CD14-positive monocyte (primary cell): ENCODE measurements around the gene CSH1. TPM values are rescaled to one million over a fixed set of nuclear protein-coding genes. Genes with fewer than 3 reads are reported as not detected.
"Not testable (repeated sequence)": the region's sequence is repeated elsewhere in the genome, so short reads cannot be mapped to it uniquely, and the experiment has no call there.

Experiments
- DNase-seq, 3 donors: peaks; one replicate each; pipeline ENCODE4 v3.0.0-alpha.2; 2011 to 2022
- H2AFZ ChIP-seq: 2 replicates; pipeline ENCODE4 v1.6.0; 2012; ENCODE audit warnings: mild to moderate bottlenecking, low read depth, low read length, inconsistent platforms; ENCODE audit not compliant: insufficient read depth, poor library complexity, severe bottlenecking
- H3K27ac ChIP-seq, 2 donors: 1 replicate in 1 of 2; 2 replicates in 1 of 2; pipeline ENCODE4 v1.5.1; 2012 to 2013; ENCODE audit warnings: low read length in 2 of 2, control low read depth in 1 of 2, inconsistent platforms in 1 of 2, low read depth in 1 of 2, mild to moderate bottlenecking in 1 of 2
- H3K27me3 ChIP-seq, 2 donors: one replicate each; pipeline versions ENCODE4 v1.6.0 to v1.6.1; 2011 to 2013; ENCODE audit warnings: low read length in 2 of 2; ENCODE audit not compliant: control insufficient read depth in 2 of 2, insufficient read depth in 2 of 2
- H3K36me3 ChIP-seq, 2 donors: replicated peaks in 1 of 2; 1 replicate in 1 of 2; 2 replicates in 1 of 2; pipeline versions ENCODE4 v1.5.1 to v1.6.1; 2012 to 2013; ENCODE audit warnings: low read length in 2 of 2, control low read depth in 1 of 2, inconsistent platforms in 1 of 2, mild to moderate bottlenecking in 1 of 2; ENCODE audit not compliant: insufficient read depth in 2 of 2, control insufficient read depth in 1 of 2
- H3K4me1 ChIP-seq, 2 donors: 1 replicate in 1 of 2; 2 replicates in 1 of 2; pipeline versions ENCODE4 v1.5.1 to v1.6.1; 2012 to 2013; ENCODE audit warnings: low read length in 2 of 2, control low read depth in 1 of 2, inconsistent platforms in 1 of 2, mild to moderate bottlenecking in 1 of 2, moderate library complexity in 1 of 2; ENCODE audit not compliant: insufficient read depth in 2 of 2, control insufficient read depth in 1 of 2
- H3K4me2 ChIP-seq: replicated peaks from 2 replicates; pipeline ENCODE3; 2012; ENCODE audit warnings: low read length, moderate library complexity, mild to moderate bottlenecking; ENCODE audit not compliant: poor library complexity, severe bottlenecking; ENCODE audit errors: extremely low read depth
- H3K4me3 ChIP-seq, 3 experiments: fragments of 200-600 bp in 1 of 3; sonication (generic) in 1 of 3; replicated peaks in 1 of 3; 1 replicate in 2 of 3; 2 replicates in 1 of 3; pipeline ENCODE4 v1.5.1; 2011 to 2013; ENCODE audit warnings: low read length in 3 of 3, mild to moderate bottlenecking in 3 of 3, control low read depth in 2 of 3, low read depth in 2 of 3, inconsistent platforms in 1 of 3, moderate library complexity in 1 of 3
- H3K79me2 ChIP-seq: 2 replicates; pipeline ENCODE4 v1.6.0; 2012; ENCODE audit warnings: mild to moderate bottlenecking, control low read depth, inconsistent platforms, low read length, moderate library complexity; ENCODE audit not compliant: insufficient read depth
- H3K9ac ChIP-seq: 2 replicates; pipeline ENCODE4 v1.6.0; 2017; ENCODE audit warnings: low read length, mild to moderate bottlenecking; ENCODE audit not compliant: insufficient read depth, poor library complexity, severe bottlenecking
- H3K9me3 ChIP-seq, 2 donors: replicated peaks in 1 of 2; 1 replicate in 1 of 2; 2 replicates in 1 of 2; pipeline versions ENCODE4 v1.5.1 to v1.6.1; 2012 to 2013; ENCODE audit warnings: low read length in 2 of 2, control low read depth in 1 of 2; ENCODE audit not compliant: control insufficient read depth in 1 of 2, insufficient read depth in 1 of 2
- H4K20me1 ChIP-seq: 2 replicates; pipeline ENCODE4 v1.6.0; 2012; ENCODE audit warnings: mild to moderate bottlenecking, low read length, control low read depth, moderate library complexity; ENCODE audit not compliant: insufficient read depth
- H3K27ac Mint-ChIP-seq, 7 donors: one replicate each; pipeline ENCODE4 v1.8.0; 2020; ENCODE audit warnings: mild to moderate bottlenecking in 7 of 7, mixed read lengths in 7 of 7, moderate library complexity in 6 of 7, inconsistent platforms in 2 of 7
- H3K27me3 Mint-ChIP-seq, 3 donors: one replicate each; pipeline ENCODE4 v1.8.0; 2021 to 2022; ENCODE audit warnings: low read depth in 3 of 3, mild to moderate bottlenecking in 3 of 3, mixed read lengths in 3 of 3, moderate library complexity in 3 of 3, inconsistent platforms in 1 of 3
- H3K36me3 Mint-ChIP-seq, 2 donors: one replicate each; pipeline ENCODE4 v1.8.0; 2020; ENCODE audit warnings: mixed read lengths in 2 of 2, inconsistent platforms in 1 of 2, mild to moderate bottlenecking in 1 of 2
- H3K4me1 Mint-ChIP-seq: one replicate; pipeline ENCODE4 v1.8.0; 2020; ENCODE audit warnings: mild to moderate bottlenecking, mixed read lengths
- H3K4me3 Mint-ChIP-seq, 2 donors: one replicate each; pipeline ENCODE4 v1.8.0; 2020; ENCODE audit warnings: mild to moderate bottlenecking in 2 of 2, mixed read lengths in 2 of 2, moderate library complexity in 1 of 2
- H3K9me3 Mint-ChIP-seq, 7 donors: one replicate each; pipeline ENCODE4 v1.8.0; 2020 to 2022; ENCODE audit warnings: mixed read lengths in 7 of 7, mild to moderate bottlenecking in 6 of 7, moderate library complexity in 6 of 7, inconsistent platforms in 2 of 7
- CTCF ChIP-seq: fragments of 200-600 bp; IDR thresholded peaks from one replicate; pipeline ENCODE4 v1.8.0; 2022; ENCODE audit warnings: antibody characterized with exemption, mild to moderate bottlenecking
- WGBS: methylation state at CpG from one replicate; pipeline ENCODE4 v1.1.5; 2013; ENCODE audit warnings: missing lambda C conversion rate; ENCODE audit not compliant: insufficient coverage; 5-methylcytosine and 5-hydroxymethylcytosine counted together
- intact Hi-C, 2 donors: fragments of 100-400 bp; cut with micrococcal nuclease; formaldehyde crosslinking; loops; one replicate each; pipeline versions ENCODE4 v1.15.0 to v1.15.1; 2023
- polyA minus RNA-seq: library from RNA; depleted of rRNA, polyadenylated mRNA; stranded (reverse); fragments of >200 nt; gene quantifications from 2 replicates; pipeline ENCODE4 v1.2.3, GENCODE V29; 2012
- polyA plus RNA-seq, 3 donors: library from polyadenylated mRNA; depleted of rRNA in 1 of 3; unstranded in 2 of 3; stranded (reverse) in 1 of 3; fragments of 300-500 nt in 2 of 3; fragments of >200 nt in 1 of 3; fragmentation: Illumina TruSeq in 2 of 3; gene quantifications; 1 replicate in 2 of 3; 2 replicates in 1 of 3; pipeline ENCODE4 v1.2.3, GENCODE V29; 2012 to 2021
- total RNA-seq, 12 experiments: library from RNA in 1 of 12; stranded (reverse) in 1 of 12; fragments of 120-200 nt in 1 of 12; gene quantifications; one replicate each; pipeline ENCODE4 v1.2.4 and lab custom pipeline; 2013 to 2026; ENCODE audit warnings: mixed read lengths in 6 of 12, inconsistent platforms in 1 of 12

The CSH1 gene
- total RNA-seq (2013), result not detected
- polyA plus RNA-seq (not detected), polyA minus RNA-seq (0.14 TPM in 1 of 2 replicates, not detected in the other), total RNA-seq (lab: John Stamatoyannopoulos, UW) (0 reads per million in 11 experiments)

DNA sequence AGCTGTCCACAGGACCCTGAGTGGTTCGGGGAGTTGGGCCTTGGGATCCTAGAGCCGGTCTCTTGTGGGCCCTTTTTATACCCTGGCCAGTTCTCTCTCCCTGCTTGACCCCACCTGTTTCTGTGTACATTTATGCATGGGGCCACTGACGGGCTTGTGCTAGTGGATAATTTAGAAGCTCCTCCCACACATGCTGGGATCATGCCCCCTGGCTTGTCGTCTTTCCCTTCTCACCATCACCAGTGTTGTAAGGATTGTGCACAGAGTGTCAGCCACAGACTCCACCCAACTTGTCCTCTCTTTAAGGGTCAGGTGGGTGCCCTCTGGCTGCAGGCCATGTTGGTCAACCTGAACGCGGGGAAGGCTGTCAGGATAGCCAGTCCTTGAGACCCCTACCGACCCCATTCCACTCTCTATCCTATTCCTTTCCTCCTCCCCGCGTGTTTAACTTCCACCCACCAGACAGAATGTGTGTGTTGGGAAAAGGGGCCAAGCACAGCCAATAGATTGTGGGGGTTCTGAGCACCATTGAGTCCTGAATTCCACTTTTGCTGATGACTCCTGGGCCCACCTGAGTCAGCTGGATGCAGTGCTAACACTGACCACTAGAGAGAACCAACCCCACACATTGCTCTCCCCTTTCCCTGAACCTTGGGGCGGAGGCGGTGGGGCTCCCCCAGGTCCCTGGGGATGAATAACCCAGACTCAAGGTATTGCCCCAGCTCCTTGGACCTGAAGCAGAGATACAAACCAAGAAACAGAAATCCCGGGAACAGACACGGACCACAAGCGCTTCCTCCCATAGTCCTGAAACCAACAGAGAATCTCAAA is at the start of gene CSH1:
CSH1 (minus strand) TSS at position 51 of the 831 bp plus-strand sequence. CDS start 63 bp downstream, outside the sequence.
- H4K20me1 ChIP-seq, result not testable (repeated sequence)

GRCh38 chr17:63945784-63946439 is 49.5 kb upstream of the CSH1 start:
- Histone ChIP-seq H3K4me1 (peaks cover 9 to 10% of the 10 kb centered on the region in 2 donors), H3K27ac (no peak overlapping the region), H3K9ac (peak overlapping the region; percentile 38), H3K4me3 (peak overlapping the region in 1 of 3 experiments; percentile 72), H3K4me2 (peak overlapping the region; percentile 78), H4K20me1 (no peaks in the 10 kb centered on the region), H3K79me2 (no peaks in the 10 kb centered on the region), H3K36me3 (no peaks in the 10 kb centered on the region), H2AFZ (peak overlapping the region; percentile 80), H3K9me3 (no peaks in the 10 kb centered on the region), H3K27me3 (no peaks in the 10 kb centered on the region)
- intact Hi-C loops, result loop anchor here in 1 of 2 donors (2.0 to 5.0 kb wide), 2 partner anchors 27 to 44 kb away; partner anchors contain the start of gene GH1
- H3K9me3 Mint-ChIP-seq, result peaks cover 0 to 1% (median 0%) of the 10 kb centered on the region in 7 donors
- WGBS, result 31% methylated on average over 6 of the region's 6 CpGs
- no peak for DNase-seq
- H3K4me3 Mint-ChIP-seq, result no peak overlapping the region
- H3K36me3 Mint-ChIP-seq, result no peaks in the 10 kb centered on the region
- H3K27ac Mint-ChIP-seq, result no peak overlapping the region
- H3K4me1 Mint-ChIP-seq, result peaks cover 6% of the 10 kb centered on the region
- no peak for TF ChIP-seq CTCF
- H3K27me3 Mint-ChIP-seq, result peaks cover 0 to 4% (median 3%) of the 10 kb centered on the region in 3 donors

More for the DNA sequence above, at the start of gene CSH1:
- DNase-seq, H3K9me3 ChIP-seq, H3K4me1 ChIP-seq, H3K4me3 ChIP-seq, H3K27ac Mint-ChIP-seq, H3K27ac ChIP-seq, H3K4me2 ChIP-seq, H3K79me2 ChIP-seq, H3K9ac ChIP-seq, intact Hi-C loops, H3K4me1 Mint-ChIP-seq, H3K36me3 ChIP-seq, H3K4me3 Mint-ChIP-seq, H3K27me3 Mint-ChIP-seq, H3K9me3 Mint-ChIP-seq, H3K27me3 ChIP-seq, H2AFZ ChIP-seq, H3K36me3 Mint-ChIP-seq: not testable (repeated sequence)
- no CpG with 5 or more reads among the region's 14 CpGs for WGBS
